IPS-18c (cell line): ENCODE results near the gene PDE6B.

Source experiments
- H3K4me3 ChIP-seq: 2 replicates; pipeline ENCODE4 v1.7.0; 2013; ENCODE audit warnings: low read depth, mild to moderate bottlenecking, low read length, moderate library complexity; ENCODE audit not compliant: insufficient read depth
- H3K9me3 ChIP-seq: one replicate; pipeline ENCODE4 v1.6.1; 2013; ENCODE audit warnings: mild to moderate bottlenecking, low read length, moderate library complexity; ENCODE audit not compliant: control insufficient read depth, insufficient read depth

Gene PDE6B

DNA sequence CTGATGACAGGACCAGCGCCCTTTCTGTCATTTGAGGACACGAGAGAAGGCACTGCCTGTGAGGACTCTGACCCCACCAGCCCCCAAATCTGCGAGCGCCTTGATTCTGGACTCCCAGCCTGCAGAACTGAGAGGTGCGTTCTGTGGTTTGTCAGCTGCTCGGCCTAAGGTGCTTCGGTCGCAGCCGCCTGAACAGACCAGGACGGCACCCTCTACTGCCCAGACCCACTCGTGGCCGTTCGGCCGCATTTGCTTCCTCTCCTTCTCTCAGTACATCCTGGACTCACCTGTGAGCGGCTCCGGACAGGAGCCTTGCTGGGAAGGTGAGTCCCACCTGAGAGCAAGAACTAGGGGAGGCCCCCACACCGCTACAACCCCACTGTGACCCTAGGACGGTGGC lies 88.7 kb downstream of the PDE6B start:
- Histone ChIP-seq H3K4me3 (no peak overlapping the region), H3K9me3 (no peaks in the 10 kb centered on the region)

DNA sequence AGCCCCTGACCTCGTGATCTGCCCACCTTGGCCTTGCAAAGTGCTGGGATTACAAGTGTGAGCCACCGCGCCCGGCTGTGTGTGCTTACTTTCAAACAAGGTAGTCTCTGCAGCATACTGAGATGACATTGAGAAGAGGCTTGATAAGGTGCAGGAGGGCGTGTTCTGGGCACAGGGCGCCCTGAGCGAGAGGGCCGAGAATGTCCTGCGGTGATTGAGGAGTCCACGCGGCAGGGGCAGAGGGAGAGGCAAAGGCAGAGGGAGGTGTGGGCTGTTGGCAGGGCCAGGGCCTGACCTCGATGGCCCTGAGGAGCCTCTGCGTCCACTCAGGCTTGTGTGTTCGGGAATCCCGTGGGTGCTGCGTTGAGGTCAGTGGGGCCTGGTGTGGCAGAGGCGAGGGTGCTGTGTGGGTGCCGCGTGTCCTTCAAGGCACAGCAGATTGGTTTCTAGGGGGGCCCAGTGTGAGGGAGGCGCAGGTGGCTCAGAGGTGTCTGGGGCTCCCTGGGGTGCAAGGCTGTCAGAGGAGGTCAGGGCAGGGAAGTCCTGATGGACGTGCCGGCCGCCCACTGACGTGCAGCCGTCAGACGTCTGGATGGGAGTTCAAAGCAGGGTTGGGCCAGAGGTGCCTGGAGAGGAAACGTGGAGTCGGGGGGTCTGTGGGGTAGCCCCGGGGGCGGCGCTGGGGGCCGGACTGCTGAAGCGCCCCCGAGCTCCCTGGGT lies 92.4 kb downstream of the PDE6B start:
- Histone ChIP-seq H3K9me3 (no peaks in the 10 kb centered on the region), H3K4me3 (no peak overlapping the region)

DNA sequence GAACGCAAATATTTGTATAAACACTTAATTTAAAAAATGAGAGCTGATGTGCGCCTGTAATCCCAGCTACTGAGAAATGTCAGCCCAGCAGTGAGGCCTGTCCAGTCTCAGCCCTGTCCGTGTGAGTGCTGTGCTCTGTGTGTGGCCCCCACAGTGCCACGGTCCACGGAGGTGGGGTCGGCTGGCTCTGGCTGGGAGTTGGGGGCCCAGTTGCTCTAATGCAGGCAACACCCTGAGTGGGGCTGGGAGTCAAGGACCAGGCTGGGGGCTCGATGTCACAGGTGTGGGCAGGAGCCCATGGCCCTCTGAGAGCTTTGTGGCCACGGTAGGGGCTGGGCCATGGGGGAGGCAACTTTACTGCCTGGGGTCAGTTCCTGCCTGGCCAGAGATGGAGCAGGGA lies 93.1 kb downstream of the PDE6B start:
- H3K9me3 ChIP-seq: no peaks in the 10 kb centered on the region
- no peak overlapping the region for H3K4me3 ChIP-seq
